HG02610 (cell line): ENCODE measurements around the gene UBASH3B.
A peak's percentile ranks its signal among the peaks of the same experiment; 100 is the strongest.
"Not testable (repeated sequence)": the region's sequence is repeated elsewhere in the genome, so short reads cannot be mapped to it uniquely, and the experiment has no call there.

Experiments used
- ATAC-seq: cut with Tn5 transposase; IDR thresholded peaks from one replicate; pipeline ENCODE4 v1.9.1; 2021; ENCODE audit warnings: mild to moderate bottlenecking, moderate library complexity; ENCODE audit not compliant: unreplicated experiment

Gene UBASH3B

GRCh38 chr11:122803716-122804115, 148.2 kb downstream of the UBASH3B start:
- no peak for ATAC-seq

- no peak for ATAC-seq
Measured at GRCh38 chr11:122804161-122804560, 148.6 kb downstream of the UBASH3B start.

- ATAC-seq, result no peak
Measured at GRCh38 chr11:122804796-122805195, 149.3 kb downstream of the UBASH3B start.

GRCh38 chr11:122807731-122808477, 152.4 kb downstream of the UBASH3B start:
- no peak for ATAC-seq

GRCh38 chr11:122808478-122808869, 153.0 kb downstream of the UBASH3B start:
- ATAC-seq, result peak; percentile 80

- no peak for ATAC-seq
Measured at GRCh38 chr11:122809866-122810265, 154.3 kb downstream of the UBASH3B start.

- no peak for ATAC-seq
Measured at GRCh38 chr11:122811721-122812120, 156.2 kb downstream of the UBASH3B start.

- ATAC-seq, result no peak
Measured at GRCh38 chr11:122812638-122813037, 157.1 kb downstream of the UBASH3B start.

GRCh38 chr11:122813176-122813893, 157.8 kb downstream of the UBASH3B start:
- no peak for ATAC-seq

- ATAC-seq, result no peak
Measured at GRCh38 chr11:122813894-122814270, 158.4 kb downstream of the UBASH3B start.

GRCh38 chr11:122814401-122814800, 158.9 kb downstream of the UBASH3B start:
- no peak for ATAC-seq

GRCh38 chr11:122815900-122816299, 160.4 kb downstream of the UBASH3B start:
- ATAC-seq, result no peak

- no peak for ATAC-seq
Measured at GRCh38 chr11:122816761-122817520, 161.4 kb downstream of the UBASH3B start.

GRCh38 chr11:122820158-122820557, 164.6 kb downstream of the UBASH3B start:
- ATAC-seq, result no peak

GRCh38 chr11:122821169-122821568, 165.6 kb downstream of the UBASH3B start:
- ATAC-seq, result no peak

- ATAC-seq, result no peak
Measured at GRCh38 chr11:122822241-122822640, 166.7 kb downstream of the UBASH3B start.

GRCh38 chr11:122823564-122823963, 168.0 kb downstream of the UBASH3B start:
- ATAC-seq, result no peak

GRCh38 chr11:122829371-122829770, 173.8 kb downstream of the UBASH3B start:
- ATAC-seq, result not testable (repeated sequence)

- not testable (repeated sequence) for ATAC-seq
Measured at GRCh38 chr11:122832297-122832696, 176.8 kb downstream of the UBASH3B start.

GRCh38 chr11:122832721-122833470, 177.4 kb downstream of the UBASH3B start:
- ATAC-seq, result no peak
